HG02870 (cell line): Measurements from ENCODE around the gene LSM5.

Experiments used
- ATAC-seq: cut with Tn5 transposase; IDR thresholded peaks from one replicate; pipeline ENCODE4 v1.9.1; 2021; ENCODE audit warnings: mild to moderate bottlenecking, moderate library complexity; ENCODE audit not compliant: unreplicated experiment

The LSM5 gene

DNA sequence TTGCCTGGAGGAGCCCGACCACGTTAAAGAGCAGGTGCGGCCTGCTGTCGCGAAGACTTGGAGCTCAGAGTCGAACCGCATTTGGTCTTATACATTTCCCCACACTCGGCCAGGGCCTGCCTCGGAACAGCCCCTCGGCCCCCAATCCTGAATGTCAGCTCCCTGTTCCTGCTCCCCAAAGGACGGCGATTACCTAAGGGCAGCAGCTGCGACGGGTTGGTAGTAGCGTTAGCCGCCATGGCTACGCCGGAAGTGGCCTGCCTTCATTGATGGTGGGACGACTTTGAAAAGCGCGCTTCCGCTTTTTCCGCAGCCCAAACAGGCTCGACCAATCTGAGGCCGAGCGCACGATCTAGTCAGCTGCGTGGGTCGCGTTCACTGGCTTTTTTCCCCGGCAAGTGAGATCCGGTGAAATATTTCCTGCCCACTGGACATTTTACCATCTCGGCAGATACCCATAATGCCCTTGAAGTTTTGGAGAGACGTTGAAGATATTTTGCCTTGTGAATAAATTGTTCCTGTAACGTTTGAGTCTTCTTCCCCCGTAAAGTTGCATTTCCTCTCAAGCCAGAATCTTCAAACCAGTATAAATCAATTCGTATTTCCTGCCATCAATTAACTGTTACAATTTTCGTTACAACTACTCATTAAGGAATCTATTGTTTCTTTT lies at the start of gene LSM5:
Gene LSM5, minus strand, starts transcription at position 254 of the 670 bp plus-strand sequence. Its CDS starts 15 bp downstream, at position 239.
- ATAC-seq = peak; percentile 89

DNA sequence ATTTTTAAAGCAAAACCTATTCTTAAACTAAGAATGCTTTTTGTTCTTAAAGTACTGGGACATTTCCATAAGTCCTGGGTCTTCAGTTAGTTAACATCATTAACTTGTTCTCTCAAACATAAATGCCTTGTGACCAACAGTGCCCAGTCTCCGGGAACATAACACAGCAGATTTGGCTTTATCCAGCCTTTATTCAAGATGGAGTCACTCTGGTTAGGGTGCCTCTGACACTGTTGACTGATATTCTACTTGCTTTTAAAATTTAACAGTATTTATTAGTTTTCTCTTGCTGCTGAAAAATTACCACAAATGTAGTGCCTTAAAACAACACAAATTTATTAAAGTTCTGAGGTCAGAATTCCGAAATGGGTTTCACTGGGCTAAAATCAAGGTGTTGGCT lies 49.2 kb upstream of the LSM5 start:
- no peak for ATAC-seq

DNA sequence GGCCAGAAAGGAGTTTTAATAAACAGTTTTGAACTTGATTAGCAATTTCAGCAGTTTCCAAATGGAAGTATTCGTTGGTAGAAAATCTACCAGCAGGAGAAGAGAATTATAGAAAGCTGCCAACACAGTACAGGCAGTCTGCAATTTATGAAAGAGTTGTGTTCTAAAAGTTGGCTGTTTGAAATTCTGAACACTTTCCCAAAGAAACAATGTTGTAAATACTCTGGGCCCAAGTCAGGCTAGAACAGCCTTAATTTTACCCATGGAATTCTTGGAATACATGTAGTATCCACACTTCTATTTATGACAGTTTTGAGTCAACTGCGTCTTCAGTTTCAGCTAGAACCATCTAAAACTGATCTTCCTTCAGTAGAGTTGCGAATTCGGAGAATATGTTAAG lies 47.6 kb upstream of the LSM5 start:
- no peak for ATAC-seq

DNA sequence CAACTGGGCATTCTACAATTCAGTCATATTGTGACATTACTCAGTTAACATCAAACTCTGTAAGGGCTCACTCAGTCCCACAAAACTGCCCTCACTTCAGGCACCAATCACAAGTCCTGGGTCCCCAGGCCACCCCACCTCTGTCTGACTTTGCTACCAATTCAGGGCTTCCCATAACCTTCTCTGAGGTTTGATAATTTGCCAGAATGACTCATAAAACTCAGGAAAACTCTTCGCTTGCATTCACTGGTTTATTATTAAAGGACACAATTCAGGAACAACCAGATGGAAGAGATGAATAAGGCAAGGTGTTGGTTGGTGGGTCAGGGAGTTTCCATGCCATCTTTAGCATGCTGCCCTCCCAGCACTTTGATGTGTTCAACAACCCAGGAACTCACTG lies 46.4 kb upstream of the LSM5 start:
- ATAC-seq = no peak

DNA sequence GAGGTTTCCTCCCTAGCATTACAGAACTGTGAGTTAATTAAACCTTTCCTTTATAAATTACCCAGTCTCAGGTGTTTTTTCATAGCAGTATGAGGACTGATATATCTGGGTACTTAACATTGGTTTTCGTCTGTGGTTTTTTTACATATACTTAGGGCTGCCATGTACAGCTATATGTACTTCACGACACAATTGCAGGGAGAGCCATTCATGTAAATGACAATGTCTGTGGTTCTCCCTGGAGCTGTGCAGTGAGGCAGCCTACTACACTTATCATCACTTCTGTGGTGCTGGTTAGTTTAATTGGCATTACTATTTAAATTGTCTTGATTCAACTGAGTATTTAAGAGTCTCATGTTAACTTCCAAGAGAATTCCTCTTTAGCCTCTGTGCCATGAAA lies 45.8 kb upstream of the LSM5 start:
- ATAC-seq = no peak

DNA sequence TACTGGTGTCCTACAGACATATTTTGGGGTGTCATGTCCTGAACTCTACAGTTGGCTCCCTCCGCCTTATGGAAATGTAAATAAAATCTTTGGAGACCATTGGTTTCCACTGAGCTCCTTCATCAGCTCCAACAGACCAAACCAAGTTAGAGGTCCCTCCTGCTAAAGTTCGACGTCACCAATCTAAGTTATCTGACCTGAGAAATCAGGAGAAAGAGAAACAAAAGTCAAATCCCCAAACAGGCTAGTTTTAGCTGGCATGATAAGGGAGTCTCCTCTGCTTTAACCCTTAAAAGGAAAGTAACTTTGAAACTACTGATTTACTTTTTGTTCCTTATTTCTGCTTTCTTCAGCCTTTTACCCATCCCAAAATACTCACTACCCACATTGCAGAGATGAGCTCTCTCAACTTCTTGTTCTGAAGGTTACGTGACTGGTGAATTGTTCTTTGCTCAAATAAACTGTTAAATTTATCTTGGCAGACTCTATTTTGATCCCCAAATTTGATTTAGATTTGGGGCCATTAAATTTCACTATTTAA lies 45.1 kb upstream of the LSM5 start:
- ATAC-seq = peak; percentile 46

DNA sequence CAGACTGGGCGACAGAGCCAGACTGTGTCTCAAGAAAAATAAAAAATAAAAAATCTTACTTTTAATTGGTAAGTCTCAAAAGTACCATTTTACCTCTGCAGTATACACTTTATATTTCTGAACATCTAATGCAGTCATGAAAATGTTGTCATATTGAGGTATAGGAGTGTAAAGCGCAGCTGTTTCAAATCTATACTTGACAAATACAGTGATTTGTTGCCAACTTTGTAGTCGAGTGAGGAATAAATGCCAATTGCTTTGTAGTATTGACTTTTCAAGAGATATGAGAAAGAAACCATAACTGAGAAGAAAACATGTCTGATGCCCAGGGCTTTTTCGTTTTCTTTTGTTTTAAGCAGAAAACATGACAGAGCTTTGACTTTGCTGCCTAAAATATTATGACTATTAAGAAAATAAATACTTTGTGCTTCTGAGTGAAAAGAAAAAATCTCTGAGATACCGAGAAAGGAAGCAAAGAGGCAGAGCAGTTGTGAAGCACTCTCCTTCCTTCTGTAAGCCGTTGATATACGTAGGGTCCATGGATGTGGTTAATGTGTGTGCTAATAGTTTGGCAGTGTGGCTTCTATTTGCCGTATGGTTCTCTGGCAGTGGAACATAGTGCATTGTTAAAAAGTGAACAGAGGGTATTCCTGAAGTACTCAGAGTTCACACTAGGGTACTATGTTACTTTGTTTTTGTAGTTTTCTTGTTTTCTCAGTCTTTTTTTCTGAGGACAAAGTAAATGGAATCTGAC lies 43.3 kb upstream of the LSM5 start:
- no peak for ATAC-seq

DNA sequence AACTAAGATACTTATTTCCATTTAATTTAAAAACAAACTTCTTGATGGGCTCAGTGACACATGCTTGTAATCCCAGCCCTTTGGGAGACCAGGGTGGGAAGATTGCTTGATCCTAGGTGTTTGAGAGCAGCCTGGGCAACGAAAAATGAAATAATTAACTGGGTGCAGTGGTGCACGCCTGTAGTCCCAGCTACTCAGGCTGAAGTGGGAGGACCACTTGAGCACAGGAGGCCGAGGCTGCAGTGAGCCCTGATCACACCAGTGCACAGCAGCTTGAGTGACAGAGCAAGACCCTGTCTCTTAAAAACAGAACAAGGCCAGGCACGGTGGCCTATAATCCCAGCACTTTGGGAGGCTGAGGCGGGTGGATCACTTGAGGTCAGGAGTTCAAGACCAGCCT lies 42.5 kb upstream of the LSM5 start:
- ATAC-seq = no peak

DNA sequence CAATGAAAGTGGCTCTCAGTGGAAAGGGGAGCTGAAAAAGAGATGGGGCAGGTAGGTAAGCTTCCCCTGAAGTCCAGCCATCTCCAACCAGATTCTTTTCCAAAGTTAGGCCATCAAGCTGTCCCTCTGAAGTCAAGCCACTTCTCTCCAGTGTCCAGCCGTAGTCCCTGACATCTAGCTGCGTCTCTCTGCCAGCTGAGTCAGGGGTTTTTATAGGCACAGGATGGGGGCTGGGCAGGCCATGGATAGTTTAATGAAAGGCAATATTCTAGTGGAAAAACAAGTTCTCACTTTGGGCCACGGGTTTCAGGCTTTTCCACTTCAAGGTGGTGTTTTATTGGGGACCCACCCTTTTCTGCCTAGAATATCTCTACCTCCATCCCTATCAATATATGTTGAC lies 41.9 kb upstream of the LSM5 start:
- no peak for ATAC-seq

DNA sequence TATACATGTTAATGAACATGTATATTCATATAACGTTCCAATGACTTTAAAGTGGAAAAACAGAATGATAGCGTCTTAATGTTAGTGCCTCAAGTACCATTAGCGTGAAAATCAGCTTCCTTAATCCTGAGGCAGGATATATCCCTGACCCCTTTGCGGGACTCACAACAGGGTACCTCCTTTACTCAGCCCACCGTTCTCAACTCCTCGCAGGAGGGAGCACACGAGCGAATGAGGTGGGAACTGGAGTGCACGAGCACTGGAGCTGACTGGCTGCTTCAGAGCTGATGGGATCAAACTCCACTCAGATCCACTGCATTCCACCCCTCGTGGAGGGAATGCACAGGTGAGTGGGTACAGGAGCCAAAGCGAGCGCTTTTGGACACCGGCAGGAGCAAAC lies 41.2 kb upstream of the LSM5 start:
- ATAC-seq = no peak

DNA sequence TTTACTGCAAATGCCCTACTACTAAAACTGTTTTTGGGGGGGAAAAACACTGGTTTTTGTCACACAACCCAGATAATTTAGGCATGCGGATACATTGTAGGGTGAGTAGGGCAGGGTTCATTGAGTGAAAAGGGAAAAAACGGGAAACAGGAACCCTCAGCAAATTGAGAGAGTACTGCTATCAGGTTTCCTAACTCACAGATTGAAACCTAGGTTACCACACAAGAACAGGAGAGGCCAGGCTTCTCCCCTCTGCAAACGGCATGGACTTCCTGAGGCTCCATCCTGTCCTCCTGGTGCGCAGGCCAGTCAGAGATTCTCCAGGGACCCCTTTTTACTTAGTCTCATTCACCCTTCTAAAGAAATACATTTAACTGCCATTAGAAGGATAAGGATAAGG lies 35.7 kb upstream of the LSM5 start:
- ATAC-seq = no peak

DNA sequence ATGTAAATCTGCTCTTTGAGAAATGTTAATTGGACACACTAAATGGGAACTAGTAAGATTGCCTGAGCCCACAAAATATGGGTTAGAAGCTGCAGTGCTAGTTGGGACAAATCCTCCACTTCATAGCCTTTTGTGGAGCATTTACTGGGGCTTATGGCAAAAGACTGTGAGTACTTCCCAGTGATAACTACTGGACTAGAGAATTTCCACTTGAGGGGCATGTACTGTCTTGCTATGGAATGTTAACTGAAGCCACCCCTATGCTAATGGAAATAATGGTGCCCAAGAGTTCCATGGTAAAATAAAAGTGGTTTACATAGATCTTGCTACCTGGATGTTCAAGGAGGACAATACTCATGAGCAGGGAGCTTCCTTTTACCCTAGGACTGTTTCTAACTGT lies 34.5 kb upstream of the LSM5 start:
- no peak for ATAC-seq

DNA sequence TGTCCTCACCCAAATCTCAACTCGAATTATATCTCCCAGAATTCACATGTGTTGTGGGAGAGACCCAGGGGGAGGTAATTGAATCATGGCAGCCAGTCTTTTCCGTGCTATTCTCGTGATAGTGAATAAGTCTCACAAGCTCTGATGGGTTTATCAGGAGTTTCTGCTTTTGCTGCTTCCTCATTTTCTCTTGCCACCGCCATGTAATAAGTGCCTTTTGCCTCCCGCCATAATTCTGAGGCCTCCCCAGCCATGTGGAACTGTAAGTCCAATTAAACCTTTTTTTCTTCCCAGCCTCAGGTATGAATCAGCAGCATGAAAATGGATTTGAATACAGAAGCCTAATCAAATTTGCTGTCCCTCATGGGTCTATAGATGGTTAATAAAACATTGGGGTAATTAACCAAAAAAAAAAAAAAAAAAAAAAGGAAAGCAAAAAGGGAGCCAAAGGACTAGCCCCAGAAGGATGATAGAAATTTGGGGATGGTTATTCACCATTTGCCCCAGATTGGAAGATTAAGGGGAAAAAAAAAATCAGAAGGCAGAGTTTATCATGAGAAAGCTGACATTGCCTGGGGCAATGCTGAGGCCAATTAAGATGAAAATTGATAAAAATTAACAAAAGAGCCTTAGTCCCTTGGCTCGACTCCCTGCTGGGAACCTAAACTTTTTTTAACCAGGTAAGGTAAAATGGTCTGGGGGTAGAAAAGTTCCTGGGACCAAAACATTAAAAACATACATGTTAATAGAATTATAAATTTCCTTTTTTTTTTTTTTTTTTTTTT lies 32.8 kb upstream of the LSM5 start:
- no peak for ATAC-seq

DNA sequence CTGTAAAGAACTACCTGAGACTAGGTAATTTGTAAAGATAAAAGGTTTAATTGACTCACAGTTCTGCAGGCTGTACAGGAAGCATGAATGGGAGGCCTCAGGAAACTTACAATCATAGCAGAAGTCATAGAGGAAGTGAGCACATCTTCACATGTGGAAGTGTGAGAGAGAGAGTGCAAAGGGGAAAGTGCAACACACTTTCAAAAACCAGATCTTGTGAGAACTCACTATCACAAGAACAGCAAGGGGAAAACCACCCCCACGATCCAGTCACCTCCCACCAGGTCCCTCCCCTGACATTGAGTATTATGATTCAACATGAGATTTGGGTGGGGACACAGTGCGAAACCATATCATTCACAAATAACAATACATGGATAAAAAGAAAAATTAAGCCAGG lies 29.6 kb upstream of the LSM5 start:
- ATAC-seq = no peak

DNA sequence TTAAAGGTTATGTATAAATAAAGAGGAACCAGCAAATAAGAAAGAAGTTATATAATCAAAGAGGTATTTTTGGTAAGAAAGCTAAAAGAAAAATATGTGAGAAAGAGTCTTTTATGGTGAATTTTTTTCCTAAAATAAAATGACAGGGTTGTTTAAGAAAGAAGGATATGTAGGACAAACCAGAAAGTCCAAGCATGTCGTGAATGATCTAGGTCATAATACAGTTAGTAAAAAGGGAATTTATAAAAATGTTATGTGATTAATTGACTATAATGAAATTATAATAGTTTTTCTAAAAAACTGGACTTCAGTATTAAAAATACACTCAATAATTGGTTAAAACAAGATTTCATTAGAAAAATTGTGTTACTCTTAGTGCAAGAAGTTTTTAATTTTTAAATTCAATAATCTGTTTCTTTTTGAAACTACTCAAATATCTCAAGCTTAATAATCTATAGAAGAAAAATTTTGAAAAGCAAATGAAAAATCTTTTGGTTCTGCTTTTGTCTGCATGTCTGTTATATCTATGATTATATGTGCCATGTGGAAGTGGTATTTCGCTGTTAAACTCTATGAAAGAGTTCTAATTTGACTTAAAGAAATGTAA lies 28.5 kb upstream of the LSM5 start:
- ATAC-seq = no peak

DNA sequence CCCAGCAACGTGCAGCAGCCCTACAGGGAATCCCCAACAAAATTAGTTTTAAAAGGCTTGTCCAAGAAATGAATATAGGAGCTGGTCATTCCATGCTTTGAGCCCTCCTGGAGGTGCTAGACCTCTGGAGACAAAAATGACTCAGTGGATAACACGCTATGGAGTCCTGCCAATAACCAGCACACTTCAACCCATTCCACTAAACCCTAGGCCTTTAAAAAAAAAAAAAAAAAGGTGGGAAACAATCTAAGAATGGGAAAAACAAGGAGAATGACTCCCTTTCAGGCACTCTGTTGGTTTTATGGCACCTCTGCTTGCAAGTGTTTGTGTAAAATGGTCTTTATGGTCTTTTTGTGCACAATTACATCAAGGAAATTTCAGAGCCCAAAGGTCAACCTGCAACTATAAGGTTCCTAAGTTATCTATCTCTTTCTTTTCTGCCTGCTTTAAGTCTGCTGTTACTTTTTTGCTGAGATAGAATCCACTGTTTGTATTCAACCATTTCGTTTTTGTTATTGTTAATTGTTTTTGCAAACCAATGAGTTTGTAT lies 26.4 kb upstream of the LSM5 start:
- no peak for ATAC-seq

DNA sequence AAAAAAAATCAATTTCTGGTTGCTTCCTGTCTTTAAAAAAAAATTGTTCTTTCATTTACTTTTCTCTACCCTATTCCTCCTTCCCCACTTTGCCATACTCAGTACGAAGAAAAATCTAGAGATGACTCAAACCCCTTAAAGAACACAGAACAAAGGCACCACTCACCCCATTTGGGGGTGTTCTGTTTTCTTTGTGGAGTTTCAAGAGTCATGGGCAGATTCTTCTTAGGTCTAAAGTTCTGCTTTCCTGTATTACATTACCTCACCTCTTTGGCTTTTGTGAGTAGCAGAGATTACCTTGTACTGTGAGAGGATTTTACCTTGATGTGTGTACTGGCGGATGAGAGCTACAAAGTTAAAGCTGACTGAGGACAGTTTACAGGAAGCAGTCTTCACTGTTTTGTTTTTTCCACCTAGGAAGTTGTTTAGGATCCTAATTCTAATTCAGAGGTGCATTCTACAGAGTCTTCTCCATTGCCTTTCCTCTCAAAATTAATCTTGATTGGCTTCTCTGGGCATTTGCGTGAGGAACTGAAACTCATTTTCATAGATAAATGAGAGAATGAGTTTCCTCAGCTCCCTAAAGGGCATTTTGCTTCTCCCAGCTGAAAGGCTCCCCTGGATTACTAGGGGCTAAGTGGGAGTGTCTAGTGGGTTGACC lies 25.8 kb upstream of the LSM5 start:
- ATAC-seq = peak; percentile 91

DNA sequence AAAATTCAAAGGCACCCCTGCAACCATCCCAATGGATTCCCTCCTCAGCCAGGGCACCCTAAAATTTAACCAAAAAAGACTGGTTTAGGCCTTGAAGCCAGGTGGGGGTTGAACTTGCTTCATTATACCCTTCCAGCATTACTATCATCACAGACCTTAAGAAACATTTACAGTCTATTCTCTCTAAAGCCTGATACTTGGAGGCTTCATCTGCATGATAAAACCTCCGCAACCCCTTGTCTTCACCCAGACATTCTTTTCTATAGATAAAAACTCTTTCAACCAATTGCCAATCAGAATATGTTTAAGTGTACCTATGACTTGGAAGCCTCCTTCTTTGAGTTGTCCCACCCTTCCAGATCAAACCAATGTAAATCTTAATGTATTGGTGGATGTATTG lies 23.0 kb upstream of the LSM5 start:
- no peak for ATAC-seq

DNA sequence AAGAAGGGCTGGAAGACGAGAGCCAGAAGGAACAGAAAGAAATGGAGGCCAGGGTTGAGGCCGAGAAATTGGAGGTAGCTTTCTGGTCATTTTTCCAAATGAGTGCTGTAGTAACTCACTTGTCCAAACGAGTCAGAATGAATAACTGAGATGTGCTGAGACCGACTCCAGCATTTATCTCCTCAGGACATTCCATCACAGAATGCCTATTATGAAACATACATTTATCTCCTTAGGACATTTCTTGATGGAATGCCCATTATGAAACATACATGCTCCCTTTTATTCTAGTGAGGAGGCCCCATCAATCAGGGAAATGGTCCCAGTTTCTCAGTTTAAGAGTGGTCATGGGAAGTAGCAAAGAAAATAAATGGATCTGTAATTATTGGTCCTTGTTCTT lies 21.6 kb upstream of the LSM5 start:
- no peak for ATAC-seq

DNA sequence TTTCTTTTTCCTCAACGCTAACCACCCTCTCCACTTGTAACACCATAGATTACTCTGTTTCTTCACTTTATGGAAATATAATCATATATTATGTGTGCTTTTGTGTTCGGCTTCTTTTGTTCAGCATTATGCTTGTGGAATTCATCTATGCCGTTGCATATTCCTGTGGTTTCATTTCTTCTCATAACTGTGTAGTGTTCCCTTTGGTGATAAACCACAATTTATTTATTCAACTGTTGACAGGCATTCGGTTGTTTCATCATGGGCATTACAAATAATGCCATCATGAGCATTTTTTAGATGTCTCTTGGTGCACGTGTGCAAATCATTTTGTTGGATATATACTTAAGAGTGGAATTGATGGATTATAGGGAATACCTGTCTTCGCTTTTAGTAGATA lies 17.2 kb upstream of the LSM5 start:
- no peak for ATAC-seq
